Measurements from ENCODE around the gene AKAP13.

GRCh38 chr15:85501574-85501973, 121.2 kb downstream of the AKAP13 start:
- TF ChIP-seq CTCF (IDR thresholded peaks at IDR 0.05) (no peak), POLR2A (IDR thresholded peaks at IDR 0.05) (no peak), POLR2AphosphoS5 (IDR thresholded peaks at IDR 0.05) (no peak)

Data from breast epithelium (tissue), 3 donors.